Lower lobe of right lung (tissue), 2 donors: ENCODE results near the gene CREG2. TPM values are rescaled to one million over a fixed set of nuclear protein-coding genes. Genes with fewer than 3 reads are reported as not detected.
"Not testable (repeated sequence)": the region's sequence is repeated elsewhere in the genome, so short reads cannot be mapped to it uniquely, and the experiment has no call there.

Experiments
- ATAC-seq, 2 donors: fragments of 200-7000 bp; cut with Tn5 transposase; one replicate each; pipeline ENCODE4 v1.9.1; 2020 to 2022; ENCODE audit warnings: mild to moderate bottlenecking in 2 of 2, moderate library complexity in 2 of 2
- DNase-seq: peaks from one replicate; pipeline ENCODE4 v3.0.0-alpha.2; 2020
- H3K27ac ChIP-seq: fragments of 200-600 bp; one replicate; pipeline ENCODE4 v1.8.0; 2022
- H3K27me3 ChIP-seq: fragments of 200-600 bp; one replicate; pipeline ENCODE4 v1.8.0; 2022; ENCODE audit warnings: low read depth
- H3K36me3 ChIP-seq: fragments of 200-600 bp; one replicate; pipeline ENCODE4 v1.8.0; 2022; ENCODE audit warnings: mild to moderate bottlenecking
- H3K4me1 ChIP-seq: fragments of 200-600 bp; one replicate; pipeline ENCODE4 v1.8.0; 2022
- H3K4me3 ChIP-seq: fragments of 200-600 bp; one replicate; pipeline ENCODE4 v1.8.0; 2022; ENCODE audit warnings: mild to moderate bottlenecking
- H3K9me3 ChIP-seq: fragments of 200-600 bp; one replicate; pipeline ENCODE4 v1.8.0; 2022
- intact Hi-C: fragments of 100-400 bp; cut with DNase I; formaldehyde crosslinking; loops from one replicate; pipeline ENCODE4 v1.11.0; 2022
- total RNA-seq: library from RNA; stranded (reverse); fragmentation: NEBNext Ultra II Directional; extraction: Animal tissue kit (Norgen Biotek cat#: 25700); gene quantifications from one replicate; pipeline ENCODE4 v1.2.1, GENCODE V29; 2021
- TF ChIP-seq, protein P1 (sequence below): fragments of 200-600 bp; IDR thresholded peaks from one replicate; pipeline ENCODE4 v1.8.0; 2022; ENCODE audit warnings: antibody characterized with exemption, mild to moderate bottlenecking
- donor health status: DM: no; HTN: yes; CAD: no; lungs with severe emphysema.

Gene CREG2
- total RNA-seq, 1 donor from 2014 or later = not detected

DNA sequence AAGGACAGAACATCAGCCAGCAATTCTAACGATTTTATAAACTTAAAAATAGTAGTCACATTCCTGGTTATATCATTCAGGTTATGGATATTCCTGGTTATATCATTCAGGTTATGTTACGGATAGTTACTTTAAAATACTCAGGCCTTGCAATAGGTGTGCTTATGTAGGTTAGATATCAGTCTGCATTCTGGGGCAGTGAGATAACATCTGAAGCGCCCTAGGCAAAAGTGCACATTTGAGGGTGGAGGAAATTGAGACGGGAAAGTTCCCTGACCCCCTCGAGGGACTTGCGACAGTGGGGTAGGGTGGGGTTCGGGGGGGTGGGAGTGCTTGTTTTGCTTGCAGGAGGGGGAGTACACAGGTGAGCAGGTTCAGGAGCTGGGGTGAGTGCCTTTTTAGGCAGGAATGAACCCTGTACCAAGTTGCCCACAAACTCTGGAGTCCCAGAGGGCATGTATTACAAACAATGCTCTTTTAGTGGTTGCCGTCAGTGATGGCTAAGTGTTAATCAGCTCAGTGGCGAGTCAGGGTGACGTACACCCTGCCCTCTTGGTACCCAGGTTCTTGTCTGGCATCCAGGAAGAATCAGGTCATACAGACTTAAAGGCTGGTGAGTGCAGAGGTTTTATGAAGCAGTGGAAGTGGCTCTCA is 31.8 kb downstream of the CREG2 start:
- no peaks in the 10 kb centered on the region for H3K4me1 ChIP-seq
- TF ChIP-seq, protein P1, sequence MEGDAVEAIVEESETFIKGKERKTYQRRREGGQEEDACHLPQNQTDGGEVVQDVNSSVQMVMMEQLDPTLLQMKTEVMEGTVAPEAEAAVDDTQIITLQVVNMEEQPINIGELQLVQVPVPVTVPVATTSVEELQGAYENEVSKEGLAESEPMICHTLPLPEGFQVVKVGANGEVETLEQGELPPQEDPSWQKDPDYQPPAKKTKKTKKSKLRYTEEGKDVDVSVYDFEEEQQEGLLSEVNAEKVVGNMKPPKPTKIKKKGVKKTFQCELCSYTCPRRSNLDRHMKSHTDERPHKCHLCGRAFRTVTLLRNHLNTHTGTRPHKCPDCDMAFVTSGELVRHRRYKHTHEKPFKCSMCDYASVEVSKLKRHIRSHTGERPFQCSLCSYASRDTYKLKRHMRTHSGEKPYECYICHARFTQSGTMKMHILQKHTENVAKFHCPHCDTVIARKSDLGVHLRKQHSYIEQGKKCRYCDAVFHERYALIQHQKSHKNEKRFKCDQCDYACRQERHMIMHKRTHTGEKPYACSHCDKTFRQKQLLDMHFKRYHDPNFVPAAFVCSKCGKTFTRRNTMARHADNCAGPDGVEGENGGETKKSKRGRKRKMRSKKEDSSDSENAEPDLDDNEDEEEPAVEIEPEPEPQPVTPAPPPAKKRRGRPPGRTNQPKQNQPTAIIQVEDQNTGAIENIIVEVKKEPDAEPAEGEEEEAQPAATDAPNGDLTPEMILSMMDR = no peak
- no peaks in the 10 kb centered on the region for H3K36me3 ChIP-seq
- no peak overlapping the region for H3K4me3 ChIP-seq
- H3K27ac ChIP-seq = no peak overlapping the region
- intact Hi-C loops = no loop called here
- H3K27me3 ChIP-seq = no peaks in the 10 kb centered on the region
- ATAC-seq = no peak
- no peak for DNase-seq
- no peaks in the 10 kb centered on the region for H3K9me3 ChIP-seq

DNA sequence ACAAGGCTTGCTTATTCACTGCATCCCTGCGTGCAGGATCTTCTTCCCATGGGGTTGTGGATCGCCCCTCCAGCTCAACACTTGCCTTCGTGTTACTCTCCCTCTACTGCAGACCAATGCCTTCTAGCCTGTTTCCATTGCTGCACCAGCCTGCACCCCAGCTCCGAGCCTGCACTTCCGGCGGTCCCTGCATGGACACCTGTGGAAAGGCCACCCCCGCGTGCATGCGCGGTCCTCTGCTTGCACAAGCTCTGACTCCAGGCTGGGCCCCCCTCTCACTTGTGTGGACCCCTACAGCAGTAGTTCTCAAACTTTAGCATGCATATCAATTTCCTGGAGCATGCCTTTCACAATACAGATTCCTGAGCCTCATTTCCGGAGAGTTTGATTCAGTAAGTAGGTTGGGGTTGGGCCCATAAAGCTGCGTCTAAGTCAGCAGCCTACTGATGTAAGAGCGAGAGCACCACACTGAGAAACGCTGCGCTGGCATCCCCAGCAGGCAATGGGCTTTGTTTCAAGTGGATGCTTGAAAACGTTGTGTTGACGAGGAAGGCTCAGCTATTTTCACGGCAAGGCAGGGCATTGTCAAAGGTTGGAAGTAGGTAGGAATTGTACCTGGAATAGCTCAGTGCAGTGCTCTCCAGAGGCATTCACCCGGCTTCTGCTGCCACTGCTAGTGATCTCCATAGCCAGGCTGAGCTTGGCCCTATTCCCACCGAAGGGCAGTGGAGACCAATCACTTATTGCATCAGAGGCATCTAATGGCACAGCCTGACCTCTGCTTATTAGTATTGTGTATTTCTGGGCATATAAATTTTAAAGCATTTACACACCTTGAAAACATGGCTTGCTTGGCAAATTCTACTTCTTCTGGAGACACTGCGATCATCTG is 32.6 kb downstream of the CREG2 start:
- DNase-seq (no peak), ATAC-seq (no peak)
- H3K27ac ChIP-seq = no peak overlapping the region
- no peaks in the 10 kb centered on the region for H3K4me1 ChIP-seq
- intact Hi-C loops = no loop called here
- H3K27me3 ChIP-seq = no peaks in the 10 kb centered on the region
- H3K4me3 ChIP-seq = no peak overlapping the region
- TF ChIP-seq, protein P1 = no peak
- no peaks in the 10 kb centered on the region for H3K36me3 ChIP-seq
- H3K9me3 ChIP-seq = no peaks in the 10 kb centered on the region

DNA sequence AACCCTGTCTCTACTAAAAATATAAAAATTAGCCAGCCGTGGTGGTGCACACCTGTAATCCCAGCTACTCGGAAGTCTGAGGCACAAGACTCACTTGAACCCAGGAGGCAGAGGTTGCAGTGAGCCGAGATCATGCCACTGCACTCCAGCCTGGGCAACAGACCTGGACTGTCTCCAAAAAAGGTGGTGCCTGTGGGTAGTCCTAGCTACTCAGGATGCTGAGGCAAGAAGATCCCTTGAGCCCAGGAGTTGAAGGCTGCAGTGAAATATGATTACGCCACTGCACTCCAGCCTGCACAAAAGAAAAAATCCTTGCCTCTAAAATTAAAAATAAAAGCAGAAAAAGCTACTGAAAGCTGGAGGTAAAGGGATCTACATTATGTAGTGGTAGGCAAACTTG is 34.7 kb downstream of the CREG2 start:
- H3K27ac ChIP-seq, H3K9me3 ChIP-seq, H3K27me3 ChIP-seq, H3K4me3 ChIP-seq, ATAC-seq, H3K4me1 ChIP-seq, H3K36me3 ChIP-seq, DNase-seq, intact Hi-C loops: not testable (repeated sequence)

DNA sequence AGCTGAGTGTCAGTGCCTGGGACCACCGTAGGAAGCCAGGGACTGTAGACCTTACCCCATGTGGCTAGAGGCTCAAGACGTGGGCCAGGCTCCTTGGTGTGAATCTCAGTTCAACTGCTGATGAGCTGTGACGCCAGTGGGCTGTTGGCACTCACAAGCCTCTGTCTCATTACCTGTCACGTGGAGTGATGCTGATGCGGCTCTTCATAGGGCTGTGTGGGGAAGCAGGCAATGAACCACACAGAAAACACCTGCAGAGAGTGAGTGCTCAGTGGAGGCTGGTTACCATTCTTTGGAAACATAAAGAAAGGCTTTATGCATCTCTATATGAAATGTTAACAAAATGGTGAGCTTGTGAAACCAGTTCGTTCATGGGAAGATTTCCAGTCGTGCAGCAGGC is 36.1 kb downstream of the CREG2 start:
- intact Hi-C loops = no loop called here
- no peaks in the 10 kb centered on the region for H3K36me3 ChIP-seq
- no peak overlapping the region for H3K27ac ChIP-seq

DNA sequence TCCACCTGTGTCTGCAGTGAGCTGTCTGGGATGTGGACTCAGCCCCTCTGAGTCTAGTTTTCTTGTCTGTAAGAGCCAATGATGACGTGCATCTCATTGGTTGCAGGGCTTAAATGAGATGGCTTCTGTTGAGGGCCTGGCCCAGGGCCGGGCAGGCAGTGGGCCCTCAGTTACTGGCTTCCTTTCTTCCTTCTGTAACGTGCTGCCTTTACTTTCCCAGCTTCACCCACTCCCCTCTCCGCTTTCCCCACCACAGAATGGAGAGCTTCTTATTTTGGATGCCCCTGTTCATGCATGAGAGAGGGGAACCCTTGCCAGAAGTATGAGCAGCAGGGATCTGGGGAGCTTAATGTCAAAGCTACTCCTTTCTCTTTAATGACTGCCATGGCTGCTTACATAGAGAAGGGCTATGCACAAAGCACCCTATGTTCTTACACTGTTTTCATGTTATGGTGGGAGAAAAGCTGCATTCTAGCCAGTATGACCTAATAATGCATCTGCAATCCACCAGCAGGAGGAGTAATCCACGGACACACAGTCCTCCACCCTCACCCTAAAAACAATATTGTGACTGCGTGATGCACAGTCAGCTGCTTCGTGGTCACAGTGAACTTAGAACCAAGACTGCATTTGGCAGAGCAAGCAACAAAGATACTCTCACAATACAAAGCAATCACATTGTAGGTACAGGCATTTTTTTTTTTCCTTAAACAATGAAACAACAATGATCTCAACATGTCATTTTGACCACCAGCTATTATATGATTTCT is 37.2 kb downstream of the CREG2 start:
- no peaks in the 10 kb centered on the region for H3K9me3 ChIP-seq
- TF ChIP-seq, protein P1 = peak; percentile 14

More for the DNA sequence above, 36.1 kb downstream of the CREG2 start:
- no peaks in the 10 kb centered on the region for H3K27me3 ChIP-seq
- TF ChIP-seq, protein P1 = no peak
- H3K4me1 ChIP-seq = no peaks in the 10 kb centered on the region
- H3K4me3 ChIP-seq = no peak overlapping the region
- no peaks in the 10 kb centered on the region for H3K9me3 ChIP-seq
- no peak for ATAC-seq
- DNase-seq = no peak

More for the DNA sequence above, 37.2 kb downstream of the CREG2 start:
- ATAC-seq (peak; percentile 45 to 62), DNase-seq (no peak)
- Histone ChIP-seq H3K27me3 (no peaks in the 10 kb centered on the region), H3K36me3 (no peaks in the 10 kb centered on the region), H3K4me3 (no peak overlapping the region), H3K27ac (no peak overlapping the region), H3K4me1 (no peaks in the 10 kb centered on the region)
- intact Hi-C loops = no loop called here
